Measurements from ENCODE around the gene IFITM10.

The IFITM10 gene

DNA sequence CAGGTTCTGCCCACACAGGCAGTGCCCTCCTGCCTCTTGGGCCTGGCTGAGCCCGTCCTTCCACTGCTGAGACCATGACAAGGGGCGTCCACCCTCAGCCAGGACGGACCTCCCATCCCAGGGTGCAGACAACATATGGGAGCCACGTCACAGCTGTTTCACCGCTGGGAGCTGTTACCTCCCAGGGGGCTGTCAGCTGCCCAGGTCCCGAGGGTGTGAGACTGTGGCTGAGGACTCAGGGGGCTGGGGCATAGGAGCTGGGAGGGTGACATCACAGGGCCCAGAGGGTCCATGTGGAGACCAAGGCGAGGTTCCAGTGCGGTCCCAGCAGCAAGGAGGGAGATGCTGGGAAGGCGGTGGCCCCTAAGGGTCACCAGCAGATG is 31.2 kb upstream of the IFITM10 start:
- no peak for DNase-seq (ENCODE audit: extremely low spot score)
- TF ChIP-seq HDGF (IDR thresholded peaks at IDR 0.05; ENCODE audit: borderline replicate concordance) (no peak), ELF4 (IDR thresholded peaks at IDR 0.05) (no peak), LEF1 (IDR thresholded peaks at IDR 0.05; ENCODE audit: borderline replicate concordance) (no peak), FOXA1 (IDR thresholded peaks at IDR 0.05) (no peak), SUZ12 (IDR thresholded peaks at IDR 0.05) (no peak)
- TF ChIP-seq, protein P1, sequence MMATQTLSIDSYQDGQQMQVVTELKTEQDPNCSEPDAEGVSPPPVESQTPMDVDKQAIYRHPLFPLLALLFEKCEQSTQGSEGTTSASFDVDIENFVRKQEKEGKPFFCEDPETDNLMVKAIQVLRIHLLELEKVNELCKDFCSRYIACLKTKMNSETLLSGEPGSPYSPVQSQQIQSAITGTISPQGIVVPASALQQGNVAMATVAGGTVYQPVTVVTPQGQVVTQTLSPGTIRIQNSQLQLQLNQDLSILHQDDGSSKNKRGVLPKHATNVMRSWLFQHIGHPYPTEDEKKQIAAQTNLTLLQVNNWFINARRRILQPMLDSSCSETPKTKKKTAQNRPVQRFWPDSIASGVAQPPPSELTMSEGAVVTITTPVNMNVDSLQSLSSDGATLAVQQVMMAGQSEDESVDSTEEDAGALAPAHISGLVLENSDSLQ (IDR thresholded peaks at IDR 0.05), result no peak
- CTCF ChIA-PET, result interaction anchor here (1.6 kb wide), 1 partner anchor 9 kb away, joined by 4 read pairs; no protein-coding TSS in a partner anchor
- POLR2A ChIA-PET, result no interaction called here

DNA sequence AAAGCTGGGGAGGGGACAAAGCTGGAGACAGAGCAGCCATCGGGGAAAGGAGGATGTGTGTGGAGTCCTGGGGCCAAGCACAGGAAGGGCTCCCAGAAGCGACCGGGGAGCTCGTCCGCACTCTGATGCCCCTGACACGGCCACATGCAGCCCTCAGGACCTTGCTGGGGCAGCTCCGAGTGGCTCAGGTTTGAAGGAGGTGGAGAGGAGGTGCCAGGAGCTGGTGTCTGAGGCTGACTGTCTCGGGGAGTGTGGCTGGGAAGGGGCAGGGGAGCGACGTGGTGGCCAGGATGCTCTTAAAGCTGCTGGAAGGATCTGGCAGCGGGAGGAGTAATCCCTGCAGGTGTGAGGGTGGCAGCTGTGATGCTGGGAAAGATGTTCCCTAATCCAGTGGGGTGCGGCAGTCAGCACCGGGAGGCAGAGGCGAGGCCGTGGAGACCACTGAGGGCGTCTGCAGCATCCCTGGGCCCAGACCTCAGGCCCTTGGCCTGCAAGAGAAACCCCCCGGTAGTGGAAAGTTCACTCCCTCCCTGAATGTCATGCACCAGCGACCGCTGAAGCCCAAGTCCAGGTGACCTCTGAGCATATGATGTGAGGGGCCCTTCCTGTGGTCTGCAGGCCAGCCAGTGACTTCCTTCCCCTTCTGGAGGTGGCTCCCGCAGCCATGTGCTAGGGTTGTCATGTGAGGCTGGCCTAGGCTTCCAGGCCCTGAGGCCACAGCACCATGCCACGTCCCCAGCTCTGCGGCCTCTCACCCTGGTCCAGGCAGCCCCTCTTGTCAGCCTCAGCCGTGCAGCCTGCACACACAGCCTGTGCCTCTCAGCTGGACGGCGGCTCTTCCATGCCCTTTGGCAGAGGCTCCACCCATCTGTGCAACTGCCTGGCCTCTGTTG is 30.6 kb upstream of the IFITM10 start:
- TF ChIP-seq, protein P1 (IDR thresholded peaks at IDR 0.05), result no peak
- DNase-seq (ENCODE audit: extremely low spot score), result no peak
- CTCF ChIA-PET, result no interaction called here
- POLR2A ChIA-PET, result no interaction called here

DNA sequence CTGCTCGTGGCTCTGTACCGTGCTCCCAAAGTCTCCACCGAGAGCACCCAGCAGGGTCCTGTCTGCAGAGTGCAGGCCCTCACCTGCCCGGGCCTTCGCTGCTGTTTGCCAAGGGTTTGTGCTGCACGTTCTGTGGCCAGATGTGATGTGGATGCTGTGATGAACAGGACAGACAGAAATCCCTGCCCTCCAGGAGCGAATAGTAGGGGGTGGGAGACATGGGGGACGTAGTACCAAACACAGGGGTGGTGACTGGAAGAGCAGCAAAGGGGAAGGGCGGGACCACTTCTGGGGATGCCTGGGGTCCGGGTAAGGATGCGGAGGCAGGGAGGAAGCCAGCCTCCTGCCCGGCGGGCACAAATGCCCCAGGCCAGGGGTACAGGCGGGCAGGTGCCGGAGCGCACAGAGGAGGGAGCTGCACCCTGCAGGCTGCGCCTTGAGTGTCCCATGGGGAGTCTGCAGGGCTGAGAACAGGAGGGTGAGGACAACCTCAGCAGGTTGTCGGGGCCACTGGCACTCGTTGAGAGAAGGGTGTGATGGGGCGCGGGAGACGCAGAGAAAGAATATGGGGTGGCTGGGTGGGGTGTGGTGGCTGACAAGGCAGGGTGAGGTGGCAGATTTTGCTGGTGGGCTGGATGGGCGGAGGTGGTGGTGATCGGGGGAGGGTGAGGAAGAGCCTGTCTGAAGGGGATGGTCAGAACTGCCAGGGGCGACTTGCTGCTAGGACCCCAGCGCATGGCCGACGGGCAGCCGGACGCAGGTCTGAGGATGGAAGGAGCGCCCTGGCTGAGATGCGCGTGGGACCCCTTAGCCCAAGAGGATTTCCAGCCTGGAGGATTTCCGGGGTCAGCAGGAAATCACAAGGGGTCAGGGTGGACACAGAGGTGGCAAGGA is 29.7 kb upstream of the IFITM10 start:
- CTCF ChIA-PET, result no interaction called here
- no peak for TF ChIP-seq NFRKB (IDR thresholded peaks at IDR 0.05)
- TF ChIP-seq FOXA1 (IDR thresholded peaks at IDR 0.05), result no peak
- no peak for TF ChIP-seq LEF1 (IDR thresholded peaks at IDR 0.05; ENCODE audit: borderline replicate concordance)
- no peak for TF ChIP-seq L3MBTL2 (conservative IDR thresholded peaks at IDR 0.05)
- TF ChIP-seq ELF4 (IDR thresholded peaks at IDR 0.05), result no peak
- no peak for TF ChIP-seq HDGF (IDR thresholded peaks at IDR 0.05; ENCODE audit: borderline replicate concordance)
- no peak for TF ChIP-seq ZNF384 (IDR thresholded peaks at IDR 0.05)
- DNase-seq (ENCODE audit: extremely low spot score), result no peak
- POLR2A ChIA-PET, result no interaction called here

DNA sequence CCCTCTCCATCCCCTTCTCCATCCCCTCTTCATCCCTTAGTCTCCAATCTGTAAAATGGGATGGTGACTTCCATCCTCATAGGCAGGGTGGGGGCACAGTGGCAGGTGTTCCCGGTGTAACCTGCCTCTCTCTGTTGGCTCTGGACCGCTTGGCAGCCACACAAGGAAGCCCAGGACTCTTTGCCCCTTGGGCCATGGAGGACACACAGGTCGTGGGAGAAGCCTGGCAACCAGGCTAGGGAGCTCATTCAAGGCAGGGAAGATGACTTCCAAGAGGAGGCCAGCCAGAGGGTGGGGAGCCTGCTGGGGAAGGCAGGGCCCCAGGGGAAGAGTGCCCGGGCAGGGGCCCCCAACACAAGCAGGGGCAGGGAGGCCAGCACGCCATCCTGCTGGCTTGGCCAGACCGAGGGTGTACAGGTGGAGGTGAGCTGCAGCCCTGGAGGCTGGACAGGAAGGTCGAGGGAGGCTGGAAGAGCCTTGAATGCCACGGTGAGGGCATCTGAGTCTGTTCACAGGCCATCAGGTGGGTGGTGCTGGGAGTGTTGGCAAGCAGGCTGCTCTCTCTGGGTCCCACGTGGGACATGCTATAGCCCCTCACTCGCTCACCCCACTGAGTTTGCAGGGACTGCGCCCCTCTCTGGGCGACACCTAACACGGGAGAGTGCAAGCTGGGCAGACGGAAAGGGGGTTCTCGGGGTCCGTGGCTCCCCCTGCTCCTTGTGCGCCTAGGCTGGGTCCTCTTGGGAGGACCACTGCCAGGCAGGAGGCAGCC is 28.8 kb upstream of the IFITM10 start:
- ChIA-PET CTCF (no interaction called here), POLR2A (no interaction called here)
- DNase-seq (ENCODE audit: extremely low spot score), result no peak
- no peak for TF ChIP-seq SUZ12 (IDR thresholded peaks at IDR 0.05)
- TF ChIP-seq L3MBTL2 (conservative IDR thresholded peaks at IDR 0.05), result no peak
- TF ChIP-seq LEF1 (IDR thresholded peaks at IDR 0.05; ENCODE audit: borderline replicate concordance), result no peak
- TF ChIP-seq CTBP1 (IDR thresholded peaks at IDR 0.05; ENCODE audit: borderline replicate concordance), result no peak
- no peak for TF ChIP-seq FOXA1 (IDR thresholded peaks at IDR 0.05)
- TF ChIP-seq FOXM1 (IDR thresholded peaks at IDR 0.05; ENCODE audit: borderline replicate concordance), result no peak
- no peak for TF ChIP-seq ELF4 (IDR thresholded peaks at IDR 0.05)
- no peak for TF ChIP-seq TARDBP (IDR thresholded peaks at IDR 0.05)
- no peak for TF ChIP-seq HDGF (IDR thresholded peaks at IDR 0.05; ENCODE audit: borderline replicate concordance)
- no peak for TF ChIP-seq BHLHE40 (IDR thresholded peaks at IDR 0.05; ENCODE audit: borderline replicate concordance)
- TF ChIP-seq, protein P1 (IDR thresholded peaks at IDR 0.05), result no peak
- TF ChIP-seq NFRKB (IDR thresholded peaks at IDR 0.05), result no peak
- TF ChIP-seq FOXK2 (IDR thresholded peaks at IDR 0.05), result no peak
- no peak for TF ChIP-seq SP1 (IDR thresholded peaks at IDR 0.05)
- no peak for TF ChIP-seq ZNF384 (IDR thresholded peaks at IDR 0.05)
- no peak for TF ChIP-seq ARNT (IDR thresholded peaks at IDR 0.05)

DNA sequence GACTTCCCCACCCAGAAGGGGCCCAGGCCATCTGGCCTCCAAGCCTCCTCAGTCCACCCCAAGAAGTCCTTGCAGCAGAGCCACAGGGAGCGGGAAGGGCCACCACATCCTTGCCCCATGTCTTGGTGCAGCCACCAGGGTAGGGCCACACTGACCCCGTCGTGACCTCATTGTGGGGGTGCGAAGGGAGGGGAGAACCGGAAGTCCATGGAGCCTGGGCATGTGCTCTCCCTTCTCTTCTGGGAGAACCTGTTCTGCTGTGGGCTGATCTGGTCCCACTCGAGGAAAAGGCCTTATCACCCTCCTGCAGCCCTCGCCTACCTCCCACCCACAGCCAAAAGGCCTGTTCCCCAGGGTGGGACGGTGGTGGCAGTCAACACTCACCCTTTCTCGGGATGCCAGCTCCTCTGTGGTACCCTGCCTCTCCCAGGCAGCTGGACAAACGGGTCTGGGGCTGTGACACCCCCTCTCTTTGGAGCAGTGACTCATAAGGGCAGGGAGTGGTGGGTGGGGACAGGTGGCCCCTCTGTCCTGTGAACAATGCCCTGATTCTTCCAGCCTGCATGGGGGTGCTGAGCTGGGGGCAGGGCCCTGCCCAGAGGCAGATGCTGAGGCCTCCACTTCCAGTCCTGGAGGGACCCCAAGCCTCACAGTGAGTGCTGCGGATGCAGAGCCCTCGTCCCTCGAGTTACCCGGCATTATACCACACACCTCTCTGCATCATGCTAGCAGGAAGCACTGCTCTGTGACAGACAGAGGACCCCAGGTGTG is 27.9 kb upstream of the IFITM10 start:
- CTCF ChIA-PET, result no interaction called here
- DNase-seq (ENCODE audit: extremely low spot score), result no peak

More for the DNA sequence above, 27.9 kb upstream of the IFITM10 start:
- TF ChIP-seq NFRKB (IDR thresholded peaks at IDR 0.05), result no peak
- POLR2A ChIA-PET, result interaction anchor here (0.9 kb wide), 1 partner anchor 11 kb away, joined by 3 read pairs; no protein-coding TSS in a partner anchor

All from HEK293T (cell line).